ENCODE data around the gene HS3ST2. TPM values are rescaled to one million over a fixed set of nuclear protein-coding genes. Genes with fewer than 3 reads are reported as not detected.

Gene HS3ST2
- total RNA-seq, 1 experiment from 2014 or later = 0.61 TPM

DNA sequence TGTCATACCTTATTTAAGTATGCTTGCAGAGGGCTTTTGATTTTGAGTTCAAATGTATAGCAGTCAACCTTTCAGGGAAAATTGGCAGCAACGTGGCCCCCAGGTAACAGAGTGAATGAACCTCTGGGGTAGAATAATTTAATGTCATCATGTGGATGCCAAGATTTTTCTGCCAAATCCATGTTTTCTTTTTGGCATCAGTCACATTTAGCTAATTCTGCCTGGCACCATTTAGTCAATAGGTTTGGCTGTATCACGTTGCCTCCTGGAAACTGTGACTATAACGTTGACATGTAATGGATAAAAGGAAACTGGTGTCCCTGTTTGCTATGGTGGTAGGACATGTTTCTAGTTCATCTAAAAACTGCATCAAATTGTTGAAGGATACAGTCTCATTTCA, 115.5 kb downstream of the HS3ST2 start (continued):
- TF ChIP-seq, protein P1, sequence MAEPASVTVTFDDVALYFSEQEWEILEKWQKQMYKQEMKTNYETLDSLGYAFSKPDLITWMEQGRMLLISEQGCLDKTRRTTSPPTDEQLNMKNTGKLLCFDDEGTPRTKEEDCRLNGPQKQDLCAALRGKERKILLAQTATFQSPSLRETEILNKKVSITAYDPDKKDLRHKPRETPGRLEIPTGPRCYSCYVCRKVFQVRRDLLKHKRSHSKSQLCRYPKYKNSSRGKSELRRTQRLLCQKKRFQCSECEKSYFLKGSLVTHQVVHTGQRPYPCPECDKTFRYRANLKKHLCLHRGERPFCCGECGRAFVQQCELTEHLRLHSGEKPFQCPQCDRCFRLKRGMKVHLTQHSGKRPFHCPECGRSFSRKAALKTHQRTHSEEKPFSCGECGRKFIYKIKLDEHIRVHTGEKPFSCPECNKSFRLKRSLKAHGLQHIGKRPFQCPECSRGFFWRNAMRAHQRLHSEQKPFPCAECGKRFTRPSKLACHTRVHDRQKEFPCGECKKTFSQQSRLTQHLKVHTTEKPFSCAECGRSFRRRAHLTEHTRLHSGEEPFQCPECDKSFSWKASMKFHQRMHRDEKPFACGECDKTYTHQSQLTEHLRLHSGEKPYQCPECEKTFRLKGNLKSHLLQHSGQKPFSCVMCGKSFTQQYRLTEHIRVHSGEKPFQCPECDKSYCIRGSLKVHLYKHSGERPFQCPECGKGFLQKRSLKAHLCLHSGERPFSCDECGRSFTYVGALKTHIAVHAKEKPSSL (CRISPR knock-in tag; conservative IDR thresholded peaks at IDR 0.05) = no peak
- TF ChIP-seq FOXK1 (CRISPR knock-in tag; IDR thresholded peaks at IDR 0.05) = no peak

DNA sequence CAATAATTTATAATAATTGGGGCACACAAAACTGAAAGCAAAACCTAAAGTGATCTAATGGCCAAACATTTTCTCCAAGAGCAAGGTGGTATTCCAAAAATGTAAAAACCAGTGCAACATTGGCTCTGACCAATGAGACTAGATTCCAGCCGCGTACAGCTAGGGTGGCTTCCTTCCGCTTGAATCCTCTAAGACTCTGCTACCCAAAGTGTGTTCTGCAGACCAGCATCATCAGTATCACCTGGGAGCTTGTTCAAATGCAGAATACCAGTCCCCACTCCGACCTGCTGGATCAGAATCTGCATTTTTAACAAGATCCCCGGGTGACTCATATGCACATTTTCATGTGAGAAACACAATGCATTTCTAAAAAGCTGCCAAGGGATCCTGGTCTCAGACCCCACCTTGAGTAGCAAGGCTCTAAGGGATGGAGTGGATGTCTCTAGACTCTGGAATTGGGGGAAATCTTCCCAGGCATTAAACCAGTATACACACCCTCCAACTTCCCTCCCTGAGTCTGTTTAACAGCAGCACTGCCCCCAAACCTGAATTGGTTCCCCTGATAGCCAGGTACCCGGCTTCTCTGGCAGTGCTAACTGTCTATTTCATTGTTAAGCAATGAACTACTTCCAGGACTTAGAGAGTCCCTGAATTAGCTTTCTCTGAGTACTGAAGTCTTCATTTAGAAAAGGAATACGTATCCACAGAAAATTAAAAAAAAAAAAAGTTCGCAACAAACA, 118.2 kb downstream of the HS3ST2 start:
- ChIA-PET POLR2A (no interaction called here), CTCF (interaction anchor here (1.4 to 2.8 kb wide), 2 partner anchors 33 to 45 kb away, joined by 5 to 18 read pairs; no protein-coding TSS in a partner anchor)
- no peaks in the 10 kb centered on the region for H3K27me3 Mint-ChIP-seq (ENCODE audit: low read depth)
- no peak for TF ChIP-seq RORB (CRISPR knock-in tag; IDR thresholded peaks at IDR 0.05)
- TF ChIP-seq, protein P2, sequence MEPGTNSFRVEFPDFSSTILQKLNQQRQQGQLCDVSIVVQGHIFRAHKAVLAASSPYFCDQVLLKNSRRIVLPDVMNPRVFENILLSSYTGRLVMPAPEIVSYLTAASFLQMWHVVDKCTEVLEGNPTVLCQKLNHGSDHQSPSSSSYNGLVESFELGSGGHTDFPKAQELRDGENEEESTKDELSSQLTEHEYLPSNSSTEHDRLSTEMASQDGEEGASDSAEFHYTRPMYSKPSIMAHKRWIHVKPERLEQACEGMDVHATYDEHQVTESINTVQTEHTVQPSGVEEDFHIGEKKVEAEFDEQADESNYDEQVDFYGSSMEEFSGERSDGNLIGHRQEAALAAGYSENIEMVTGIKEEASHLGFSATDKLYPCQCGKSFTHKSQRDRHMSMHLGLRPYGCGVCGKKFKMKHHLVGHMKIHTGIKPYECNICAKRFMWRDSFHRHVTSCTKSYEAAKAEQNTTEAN (CRISPR knock-in tag; IDR thresholded peaks at IDR 0.05) = no peak
- TF ChIP-seq, protein P3, sequence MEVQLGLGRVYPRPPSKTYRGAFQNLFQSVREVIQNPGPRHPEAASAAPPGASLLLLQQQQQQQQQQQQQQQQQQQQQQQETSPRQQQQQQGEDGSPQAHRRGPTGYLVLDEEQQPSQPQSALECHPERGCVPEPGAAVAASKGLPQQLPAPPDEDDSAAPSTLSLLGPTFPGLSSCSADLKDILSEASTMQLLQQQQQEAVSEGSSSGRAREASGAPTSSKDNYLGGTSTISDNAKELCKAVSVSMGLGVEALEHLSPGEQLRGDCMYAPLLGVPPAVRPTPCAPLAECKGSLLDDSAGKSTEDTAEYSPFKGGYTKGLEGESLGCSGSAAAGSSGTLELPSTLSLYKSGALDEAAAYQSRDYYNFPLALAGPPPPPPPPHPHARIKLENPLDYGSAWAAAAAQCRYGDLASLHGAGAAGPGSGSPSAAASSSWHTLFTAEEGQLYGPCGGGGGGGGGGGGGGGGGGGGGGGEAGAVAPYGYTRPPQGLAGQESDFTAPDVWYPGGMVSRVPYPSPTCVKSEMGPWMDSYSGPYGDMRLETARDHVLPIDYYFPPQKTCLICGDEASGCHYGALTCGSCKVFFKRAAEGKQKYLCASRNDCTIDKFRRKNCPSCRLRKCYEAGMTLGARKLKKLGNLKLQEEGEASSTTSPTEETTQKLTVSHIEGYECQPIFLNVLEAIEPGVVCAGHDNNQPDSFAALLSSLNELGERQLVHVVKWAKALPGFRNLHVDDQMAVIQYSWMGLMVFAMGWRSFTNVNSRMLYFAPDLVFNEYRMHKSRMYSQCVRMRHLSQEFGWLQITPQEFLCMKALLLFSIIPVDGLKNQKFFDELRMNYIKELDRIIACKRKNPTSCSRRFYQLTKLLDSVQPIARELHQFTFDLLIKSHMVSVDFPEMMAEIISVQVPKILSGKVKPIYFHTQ (CRISPR knock-in tag; IDR thresholded peaks at IDR 0.05) = no peak
- TF ChIP-seq KAT7 (CRISPR knock-in tag; IDR thresholded peaks at IDR 0.05; ENCODE audit: borderline replicate concordance) = no peak
- TF ChIP-seq TCF7 (CRISPR knock-in tag; IDR thresholded peaks at IDR 0.05; ENCODE audit: low read depth) = no peak
- peaks cover 36% of the 10 kb centered on the region for H3K4me1 Mint-ChIP-seq
- peak overlapping the region; percentile 19 for H3K27ac Mint-ChIP-seq
- ATAC-seq = peak; percentile 83
- DNase-seq (ENCODE audit: low spot score) = no peak
- no peaks in the 10 kb centered on the region for H3K36me3 Mint-ChIP-seq
- H3K4me3 Mint-ChIP-seq = peak overlapping the region; percentile 5
- 0 out of 2 replicates have a peak, but pooled peaks cover 3% of the 10 kb centered on the region for H3K9me3 Mint-ChIP-seq

DNA sequence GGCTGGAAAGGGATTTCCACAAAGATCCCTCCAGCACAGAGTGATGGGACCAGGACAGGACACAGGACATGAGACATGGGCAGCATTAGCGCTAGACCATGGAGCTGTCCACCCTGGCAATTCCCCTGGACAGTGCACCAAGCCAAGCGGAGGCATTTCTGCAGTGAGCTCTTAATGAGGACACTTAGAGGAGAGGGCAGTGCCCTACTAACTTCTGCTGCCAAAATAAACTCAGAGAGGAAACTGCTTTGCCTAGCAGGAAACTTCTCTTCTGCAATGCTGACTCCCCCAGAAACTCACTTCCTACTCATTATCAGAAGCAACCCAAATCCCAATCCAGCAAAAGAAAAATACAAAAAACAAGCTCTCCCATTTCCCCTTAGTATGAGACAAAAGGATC, 119.2 kb downstream of the HS3ST2 start:
- ATAC-seq = no peak
- peaks cover 36% of the 10 kb centered on the region for H3K4me1 Mint-ChIP-seq
- DNase-seq (ENCODE audit: low spot score) = no peak
- 0 out of 2 replicates have a peak, but pooled peaks cover 3% of the 10 kb centered on the region for H3K9me3 Mint-ChIP-seq
- H3K4me3 Mint-ChIP-seq = no peak overlapping the region; the same call in 1 of the 2 replicates
- H3K27me3 Mint-ChIP-seq (ENCODE audit: low read depth) = no peaks in the 10 kb centered on the region
- POLR2A ChIA-PET = no interaction called here
- CTCF ChIA-PET = interaction anchor here (0.6 to 2.8 kb wide), 5 partner anchors 15 to 421 kb away, joined by 3 to 18 read pairs (median 4); no protein-coding TSS in a partner anchor
- H3K27ac Mint-ChIP-seq = peak overlapping the region; percentile 29
- H3K36me3 Mint-ChIP-seq = no peaks in the 10 kb centered on the region
- TF ChIP-seq, protein P4, sequence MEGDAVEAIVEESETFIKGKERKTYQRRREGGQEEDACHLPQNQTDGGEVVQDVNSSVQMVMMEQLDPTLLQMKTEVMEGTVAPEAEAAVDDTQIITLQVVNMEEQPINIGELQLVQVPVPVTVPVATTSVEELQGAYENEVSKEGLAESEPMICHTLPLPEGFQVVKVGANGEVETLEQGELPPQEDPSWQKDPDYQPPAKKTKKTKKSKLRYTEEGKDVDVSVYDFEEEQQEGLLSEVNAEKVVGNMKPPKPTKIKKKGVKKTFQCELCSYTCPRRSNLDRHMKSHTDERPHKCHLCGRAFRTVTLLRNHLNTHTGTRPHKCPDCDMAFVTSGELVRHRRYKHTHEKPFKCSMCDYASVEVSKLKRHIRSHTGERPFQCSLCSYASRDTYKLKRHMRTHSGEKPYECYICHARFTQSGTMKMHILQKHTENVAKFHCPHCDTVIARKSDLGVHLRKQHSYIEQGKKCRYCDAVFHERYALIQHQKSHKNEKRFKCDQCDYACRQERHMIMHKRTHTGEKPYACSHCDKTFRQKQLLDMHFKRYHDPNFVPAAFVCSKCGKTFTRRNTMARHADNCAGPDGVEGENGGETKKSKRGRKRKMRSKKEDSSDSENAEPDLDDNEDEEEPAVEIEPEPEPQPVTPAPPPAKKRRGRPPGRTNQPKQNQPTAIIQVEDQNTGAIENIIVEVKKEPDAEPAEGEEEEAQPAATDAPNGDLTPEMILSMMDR (IDR thresholded peaks at IDR 0.05) = no peak
- TF ChIP-seq, protein P5, sequence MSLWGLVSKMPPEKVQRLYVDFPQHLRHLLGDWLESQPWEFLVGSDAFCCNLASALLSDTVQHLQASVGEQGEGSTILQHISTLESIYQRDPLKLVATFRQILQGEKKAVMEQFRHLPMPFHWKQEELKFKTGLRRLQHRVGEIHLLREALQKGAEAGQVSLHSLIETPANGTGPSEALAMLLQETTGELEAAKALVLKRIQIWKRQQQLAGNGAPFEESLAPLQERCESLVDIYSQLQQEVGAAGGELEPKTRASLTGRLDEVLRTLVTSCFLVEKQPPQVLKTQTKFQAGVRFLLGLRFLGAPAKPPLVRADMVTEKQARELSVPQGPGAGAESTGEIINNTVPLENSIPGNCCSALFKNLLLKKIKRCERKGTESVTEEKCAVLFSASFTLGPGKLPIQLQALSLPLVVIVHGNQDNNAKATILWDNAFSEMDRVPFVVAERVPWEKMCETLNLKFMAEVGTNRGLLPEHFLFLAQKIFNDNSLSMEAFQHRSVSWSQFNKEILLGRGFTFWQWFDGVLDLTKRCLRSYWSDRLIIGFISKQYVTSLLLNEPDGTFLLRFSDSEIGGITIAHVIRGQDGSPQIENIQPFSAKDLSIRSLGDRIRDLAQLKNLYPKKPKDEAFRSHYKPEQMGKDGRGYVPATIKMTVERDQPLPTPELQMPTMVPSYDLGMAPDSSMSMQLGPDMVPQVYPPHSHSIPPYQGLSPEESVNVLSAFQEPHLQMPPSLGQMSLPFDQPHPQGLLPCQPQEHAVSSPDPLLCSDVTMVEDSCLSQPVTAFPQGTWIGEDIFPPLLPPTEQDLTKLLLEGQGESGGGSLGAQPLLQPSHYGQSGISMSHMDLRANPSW (CRISPR knock-in tag; conservative IDR thresholded peaks at IDR 0.05; ENCODE audit: low read depth) = no peak
- TF ChIP-seq ATF1 (CRISPR knock-in tag; IDR thresholded peaks at IDR 0.05) = no peak
- TF ChIP-seq ETV6 (CRISPR knock-in tag; IDR thresholded peaks at IDR 0.05) = no peak
- no peak for TF ChIP-seq OVOL2 (CRISPR knock-in tag; IDR thresholded peaks at IDR 0.05; ENCODE audit: borderline replicate concordance)
- no peak for TF ChIP-seq CREB1 (CRISPR knock-in tag; IDR thresholded peaks at IDR 0.05)
- TF ChIP-seq, protein P6, sequence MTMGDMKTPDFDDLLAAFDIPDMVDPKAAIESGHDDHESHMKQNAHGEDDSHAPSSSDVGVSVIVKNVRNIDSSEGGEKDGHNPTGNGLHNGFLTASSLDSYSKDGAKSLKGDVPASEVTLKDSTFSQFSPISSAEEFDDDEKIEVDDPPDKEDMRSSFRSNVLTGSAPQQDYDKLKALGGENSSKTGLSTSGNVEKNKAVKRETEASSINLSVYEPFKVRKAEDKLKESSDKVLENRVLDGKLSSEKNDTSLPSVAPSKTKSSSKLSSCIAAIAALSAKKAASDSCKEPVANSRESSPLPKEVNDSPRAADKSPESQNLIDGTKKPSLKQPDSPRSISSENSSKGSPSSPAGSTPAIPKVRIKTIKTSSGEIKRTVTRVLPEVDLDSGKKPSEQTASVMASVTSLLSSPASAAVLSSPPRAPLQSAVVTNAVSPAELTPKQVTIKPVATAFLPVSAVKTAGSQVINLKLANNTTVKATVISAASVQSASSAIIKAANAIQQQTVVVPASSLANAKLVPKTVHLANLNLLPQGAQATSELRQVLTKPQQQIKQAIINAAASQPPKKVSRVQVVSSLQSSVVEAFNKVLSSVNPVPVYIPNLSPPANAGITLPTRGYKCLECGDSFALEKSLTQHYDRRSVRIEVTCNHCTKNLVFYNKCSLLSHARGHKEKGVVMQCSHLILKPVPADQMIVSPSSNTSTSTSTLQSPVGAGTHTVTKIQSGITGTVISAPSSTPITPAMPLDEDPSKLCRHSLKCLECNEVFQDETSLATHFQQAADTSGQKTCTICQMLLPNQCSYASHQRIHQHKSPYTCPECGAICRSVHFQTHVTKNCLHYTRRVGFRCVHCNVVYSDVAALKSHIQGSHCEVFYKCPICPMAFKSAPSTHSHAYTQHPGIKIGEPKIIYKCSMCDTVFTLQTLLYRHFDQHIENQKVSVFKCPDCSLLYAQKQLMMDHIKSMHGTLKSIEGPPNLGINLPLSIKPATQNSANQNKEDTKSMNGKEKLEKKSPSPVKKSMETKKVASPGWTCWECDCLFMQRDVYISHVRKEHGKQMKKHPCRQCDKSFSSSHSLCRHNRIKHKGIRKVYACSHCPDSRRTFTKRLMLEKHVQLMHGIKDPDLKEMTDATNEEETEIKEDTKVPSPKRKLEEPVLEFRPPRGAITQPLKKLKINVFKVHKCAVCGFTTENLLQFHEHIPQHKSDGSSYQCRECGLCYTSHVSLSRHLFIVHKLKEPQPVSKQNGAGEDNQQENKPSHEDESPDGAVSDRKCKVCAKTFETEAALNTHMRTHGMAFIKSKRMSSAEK (CRISPR knock-in tag; IDR thresholded peaks at IDR 0.05; ENCODE audit: borderline replicate concordance) = no peak
